Measurements from ENCODE around the gene ZFPM1. TPM values are rescaled to one million over a fixed set of nuclear protein-coding genes. Genes with fewer than 3 reads are reported as not detected.

The ZFPM1 gene
- total and polyA plus RNA-seq, 4 donors, result 0.19 to 12.8 (median 5.3) TPM

- H3K36me3 ChIP-seq (ENCODE audit: control insufficient read depth in 4 of 4, insufficient read depth in 3 of 4, low read depth in 1 of 4, low read length in 3 of 4), result peaks cover 0 to 2% (median 0%) of the 10 kb centered on the region in 4 donors
- TF ChIP-seq, protein P1, sequence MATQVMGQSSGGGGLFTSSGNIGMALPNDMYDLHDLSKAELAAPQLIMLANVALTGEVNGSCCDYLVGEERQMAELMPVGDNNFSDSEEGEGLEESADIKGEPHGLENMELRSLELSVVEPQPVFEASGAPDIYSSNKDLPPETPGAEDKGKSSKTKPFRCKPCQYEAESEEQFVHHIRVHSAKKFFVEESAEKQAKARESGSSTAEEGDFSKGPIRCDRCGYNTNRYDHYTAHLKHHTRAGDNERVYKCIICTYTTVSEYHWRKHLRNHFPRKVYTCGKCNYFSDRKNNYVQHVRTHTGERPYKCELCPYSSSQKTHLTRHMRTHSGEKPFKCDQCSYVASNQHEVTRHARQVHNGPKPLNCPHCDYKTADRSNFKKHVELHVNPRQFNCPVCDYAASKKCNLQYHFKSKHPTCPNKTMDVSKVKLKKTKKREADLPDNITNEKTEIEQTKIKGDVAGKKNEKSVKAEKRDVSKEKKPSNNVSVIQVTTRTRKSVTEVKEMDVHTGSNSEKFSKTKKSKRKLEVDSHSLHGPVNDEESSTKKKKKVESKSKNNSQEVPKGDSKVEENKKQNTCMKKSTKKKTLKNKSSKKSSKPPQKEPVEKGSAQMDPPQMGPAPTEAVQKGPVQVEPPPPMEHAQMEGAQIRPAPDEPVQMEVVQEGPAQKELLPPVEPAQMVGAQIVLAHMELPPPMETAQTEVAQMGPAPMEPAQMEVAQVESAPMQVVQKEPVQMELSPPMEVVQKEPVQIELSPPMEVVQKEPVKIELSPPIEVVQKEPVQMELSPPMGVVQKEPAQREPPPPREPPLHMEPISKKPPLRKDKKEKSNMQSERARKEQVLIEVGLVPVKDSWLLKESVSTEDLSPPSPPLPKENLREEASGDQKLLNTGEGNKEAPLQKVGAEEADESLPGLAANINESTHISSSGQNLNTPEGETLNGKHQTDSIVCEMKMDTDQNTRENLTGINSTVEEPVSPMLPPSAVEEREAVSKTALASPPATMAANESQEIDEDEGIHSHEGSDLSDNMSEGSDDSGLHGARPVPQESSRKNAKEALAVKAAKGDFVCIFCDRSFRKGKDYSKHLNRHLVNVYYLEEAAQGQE (IDR thresholded peaks at IDR 0.05), result no peak
- H3K4me3 ChIP-seq (ENCODE audit: low read depth in 1 of 3, low read length in 3 of 3), result no peak overlapping the region
- H3K9me3 ChIP-seq (ENCODE audit: control insufficient read depth in 4 of 4, low read length in 3 of 4), result no peaks in the 10 kb centered on the region
- no peak for DNase-seq (ENCODE audit: low spot score)
- H3K27me3 ChIP-seq (ENCODE audit: control insufficient read depth in 4 of 4, insufficient read depth in 4 of 4, low read length in 3 of 4), result no peaks in the 10 kb centered on the region
- WGBS, result 95% methylated on average over 13 of the region's 13 CpGs
- no peak overlapping the region for H3K9ac ChIP-seq (ENCODE audit: low read depth in 1 of 2, low read length in 2 of 2)
- H3K27ac ChIP-seq (ENCODE audit: low read depth in 1 of 2, low read length in 2 of 2), result peak overlapping the region in 1 of 2 donors; percentile 77
- peaks cover 35 to 71% (median 54%) of the 10 kb centered on the region in 4 donors for H3K4me1 ChIP-seq (ENCODE audit: control insufficient read depth in 4 of 4, insufficient read depth in 4 of 4, low read length in 3 of 4)
Measured at GRCh38 chr16:88475037-88475436, 22.0 kb downstream of the ZFPM1 start.

DNA sequence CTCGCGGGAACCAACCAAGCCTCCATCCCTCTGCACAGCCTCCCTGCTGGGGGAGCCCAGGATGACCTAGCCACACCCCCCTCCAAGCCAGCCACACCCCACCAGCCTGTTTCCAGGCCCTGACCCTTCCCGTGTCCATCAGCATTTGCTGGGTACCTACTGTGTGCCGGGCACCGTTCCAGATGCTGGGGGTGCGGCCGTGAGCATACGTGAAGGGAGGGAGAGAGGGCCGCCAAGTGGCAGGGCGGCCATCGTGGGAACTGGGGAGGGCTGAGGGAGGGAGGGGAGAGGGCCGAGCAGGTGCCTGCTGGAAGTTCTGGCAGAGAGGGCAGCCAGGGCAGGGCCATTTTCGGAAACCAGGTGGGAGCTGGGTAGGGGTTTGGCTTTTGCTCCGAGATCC is 23.1 kb downstream of the ZFPM1 start:
- H3K36me3 ChIP-seq (ENCODE audit: control insufficient read depth in 4 of 4, insufficient read depth in 3 of 4, low read depth in 1 of 4, low read length in 3 of 4), result peaks cover 0 to 2% (median 0%) of the 10 kb centered on the region in 4 donors
- H3K4me1 ChIP-seq (ENCODE audit: control insufficient read depth in 4 of 4, insufficient read depth in 4 of 4, low read length in 3 of 4), result peaks cover 40 to 81% (median 57%) of the 10 kb centered on the region in 4 donors
- TF ChIP-seq HNF4A (conservative IDR thresholded peaks at IDR 0.05) (no peak), SP1 (IDR thresholded peaks at IDR 0.05) (no peak), RAD21 (IDR thresholded peaks at IDR 0.05) (no peak)
- TF ChIP-seq, protein P1 (IDR thresholded peaks at IDR 0.05), result no peak
- no peaks in the 10 kb centered on the region for H3K27me3 ChIP-seq (ENCODE audit: control insufficient read depth in 4 of 4, insufficient read depth in 4 of 4, low read length in 3 of 4)
- H3K27ac ChIP-seq (ENCODE audit: low read depth in 1 of 2, low read length in 2 of 2), result peak overlapping the region; percentile 77 to 92
- WGBS, result 79% methylated on average over 14 of the region's 14 CpGs
- H3K9ac ChIP-seq (ENCODE audit: low read depth in 1 of 2, low read length in 2 of 2), result no peak overlapping the region
- no peak overlapping the region for H3K4me3 ChIP-seq (ENCODE audit: low read depth in 1 of 3, low read length in 3 of 3)
- no peaks in the 10 kb centered on the region for H3K9me3 ChIP-seq (ENCODE audit: control insufficient read depth in 4 of 4, low read length in 3 of 4)
- DNase-seq (ENCODE audit: low spot score), result no peak

DNA sequence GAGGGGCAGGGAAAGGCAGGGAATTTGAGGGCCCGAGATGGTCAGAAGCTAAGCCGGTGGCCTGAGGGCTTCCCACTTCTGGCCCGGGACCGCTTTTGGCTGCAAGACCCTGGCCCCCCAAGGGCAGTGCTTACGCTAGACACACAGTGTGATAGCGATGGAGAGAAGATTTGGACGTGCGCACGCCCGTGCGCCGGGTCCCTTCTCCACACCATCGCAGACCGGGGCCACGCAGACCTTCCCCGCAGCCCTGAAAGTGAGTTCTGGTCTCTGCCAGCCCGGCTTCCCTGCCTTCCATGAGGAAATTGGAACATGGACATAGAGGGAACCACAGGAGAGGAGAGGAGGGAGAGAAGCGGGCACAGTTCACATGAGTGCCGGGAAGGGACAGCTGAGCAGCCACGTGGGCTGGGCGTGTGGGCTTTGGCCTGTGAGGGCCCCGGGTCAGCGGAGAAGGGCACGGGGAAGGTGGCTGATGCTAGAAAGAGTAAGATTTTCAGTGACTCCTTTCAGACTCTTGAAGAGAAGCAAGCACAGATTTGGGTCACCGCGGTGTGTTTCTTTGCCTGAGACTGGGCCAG is 23.8 kb downstream of the ZFPM1 start:
- Histone ChIP-seq H3K9me3 (ENCODE audit: control insufficient read depth in 4 of 4, low read length in 3 of 4) (no peaks in the 10 kb centered on the region), H3K36me3 (ENCODE audit: control insufficient read depth in 4 of 4, insufficient read depth in 3 of 4, low read depth in 1 of 4, low read length in 3 of 4) (peaks cover 0 to 2% (median 0%) of the 10 kb centered on the region in 4 donors), H3K4me1 (ENCODE audit: control insufficient read depth in 4 of 4, insufficient read depth in 4 of 4, low read length in 3 of 4) (peaks cover 40 to 88% (median 58%) of the 10 kb centered on the region in 4 donors), H3K9ac (ENCODE audit: low read depth in 1 of 2, low read length in 2 of 2) (no peak overlapping the region), H3K4me3 (ENCODE audit: low read depth in 1 of 3, low read length in 3 of 3) (no peak overlapping the region), H3K27me3 (ENCODE audit: control insufficient read depth in 4 of 4, insufficient read depth in 4 of 4, low read length in 3 of 4) (no peaks in the 10 kb centered on the region), H3K27ac (ENCODE audit: low read depth in 1 of 2, low read length in 2 of 2) (peak overlapping the region; percentile 77 to 92)
- no peak for DNase-seq (ENCODE audit: low spot score)
- TF ChIP-seq FOXA2 (IDR thresholded peaks at IDR 0.05) (no peak), SP1 (IDR thresholded peaks at IDR 0.05) (peak; percentile 57), RAD21 (IDR thresholded peaks at IDR 0.05) (peak in 1 of 2 donors; percentile 21), YY1 (IDR thresholded peaks at IDR 0.05) (peak; percentile 63), RXRA (IDR thresholded peaks at IDR 0.05) (peak; percentile 76 to 93), NR2F2 (IDR thresholded peaks at IDR 0.05) (no peak), HNF4A (conservative IDR thresholded peaks at IDR 0.05) (peak; percentile 77 to 88)
- WGBS, result 75% methylated on average over 26 of the region's 26 CpGs

Data from liver (tissue), 9 donors.